HG03135 (cell line): ENCODE results near the gene BLNK.
"Not testable (repeated sequence)": the region's sequence is repeated elsewhere in the genome, so short reads cannot be mapped to it uniquely, and the experiment has no call there.

Experiments
- ATAC-seq: cut with Tn5 transposase; IDR thresholded peaks from one replicate; pipeline ENCODE4 v1.9.1; 2021; ENCODE audit warnings: mild to moderate bottlenecking, moderate library complexity; ENCODE audit not compliant: unreplicated experiment

The BLNK gene

DNA sequence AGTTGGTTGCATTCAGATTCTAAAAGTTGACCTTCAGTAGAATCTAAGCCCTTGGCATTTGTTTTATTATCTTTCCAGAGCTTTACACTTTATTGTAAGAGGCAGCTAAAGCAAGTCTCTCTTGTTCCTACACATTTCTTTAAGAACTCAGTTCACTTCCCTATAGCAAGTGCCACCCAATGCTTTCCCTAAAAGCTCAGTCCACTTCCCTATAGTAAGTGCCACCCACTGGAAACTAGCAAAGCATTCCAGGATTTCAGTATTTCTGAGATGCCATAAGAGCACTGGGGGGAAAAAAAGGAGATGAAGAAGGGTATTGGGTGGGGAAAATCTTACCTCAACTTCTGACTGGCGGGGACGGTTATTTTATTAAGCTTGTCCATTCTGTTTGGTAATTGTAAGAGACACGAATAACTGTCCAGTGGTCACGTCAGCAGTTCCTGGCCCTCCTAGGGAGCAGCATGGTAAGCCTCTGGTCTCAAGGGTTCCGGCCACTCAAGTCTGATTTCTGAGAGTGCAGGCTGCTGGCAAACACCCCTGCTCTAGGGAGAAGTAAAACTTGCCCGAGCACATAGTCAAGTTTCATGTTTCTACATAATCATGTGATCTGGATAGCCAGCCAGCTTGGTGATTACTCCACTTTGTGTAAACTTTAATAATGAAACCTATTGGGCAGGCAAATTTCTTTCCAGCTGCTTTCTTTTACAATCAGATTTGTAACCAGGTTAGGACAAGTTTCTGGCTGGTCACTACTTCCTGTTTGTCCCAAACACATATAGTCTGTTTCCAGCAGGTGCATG is at the start of gene BLNK:
BLNK (minus strand) TSS at position 554 of the 800 bp plus-strand sequence; CDS start at position 383, 171 bp downstream.
- ATAC-seq = peak; percentile 68

DNA sequence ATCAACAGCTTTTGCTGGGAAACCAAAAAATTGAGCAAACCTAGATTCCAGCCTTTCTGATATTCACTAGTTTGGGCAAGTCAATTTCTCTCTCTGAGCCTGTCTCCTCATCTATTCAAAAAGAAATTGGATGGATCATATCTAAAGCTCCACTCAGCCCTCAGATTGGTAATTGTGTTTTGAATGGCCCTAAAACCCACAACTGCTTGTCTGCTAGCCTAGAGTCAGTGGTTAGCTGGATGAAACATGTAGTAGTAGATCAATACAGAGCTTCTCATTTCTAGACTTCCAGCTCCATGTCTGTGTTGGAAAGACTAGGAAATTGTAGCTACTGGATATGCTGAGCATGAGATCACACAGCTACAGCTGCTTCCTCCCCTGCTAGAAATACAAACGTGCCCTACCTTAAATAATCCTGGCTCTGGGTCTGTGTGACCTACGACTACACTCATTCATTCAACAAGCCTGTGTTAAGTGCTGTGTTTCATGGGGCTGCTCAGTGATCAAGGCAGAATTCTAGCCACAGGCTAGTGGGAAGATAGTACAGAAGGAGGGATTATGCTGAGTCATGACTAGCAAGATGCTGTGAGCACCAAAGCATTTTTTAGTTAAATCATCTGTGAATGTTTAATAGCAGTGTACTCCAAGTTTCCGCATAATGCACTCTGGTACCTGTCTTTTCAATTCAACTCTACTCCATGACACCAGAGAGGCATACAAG is 48.5 kb upstream of the BLNK start:
- no peak for ATAC-seq

DNA sequence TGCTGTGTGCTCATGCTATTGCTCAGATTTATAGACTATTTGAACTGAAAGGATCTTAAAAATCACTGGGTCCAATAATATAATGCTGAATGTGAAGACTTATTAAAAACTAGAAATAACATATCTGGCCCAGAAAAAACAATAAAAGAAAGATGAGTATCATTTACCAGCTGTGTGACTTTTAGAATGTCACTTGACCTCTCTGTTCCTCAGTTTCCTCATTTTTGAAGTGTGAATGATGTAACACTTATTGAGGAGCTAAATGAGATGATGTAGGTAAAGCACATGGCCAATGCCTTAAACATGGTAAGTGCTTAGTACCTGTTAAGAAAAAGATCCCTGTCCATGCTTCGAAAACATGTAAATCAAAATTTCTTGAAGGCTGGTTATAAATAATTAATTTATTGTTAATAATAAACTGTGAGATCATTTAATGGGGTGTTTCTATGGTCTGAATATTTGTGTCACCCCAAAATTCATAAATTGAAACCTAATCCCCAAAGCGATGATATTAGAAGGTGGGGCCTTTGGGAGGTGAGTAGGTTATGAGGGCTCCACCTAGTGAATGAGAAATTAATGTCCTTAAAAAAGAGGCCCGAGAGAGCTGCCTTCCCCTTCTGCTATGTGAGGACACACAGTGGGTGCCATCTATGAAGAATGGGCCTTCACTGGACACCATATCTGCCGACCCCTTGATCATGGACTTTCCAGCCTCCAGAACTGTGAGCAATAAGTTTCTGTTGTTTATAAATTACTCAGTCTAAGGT is 45.9 kb upstream of the BLNK start:
- no peak for ATAC-seq

DNA sequence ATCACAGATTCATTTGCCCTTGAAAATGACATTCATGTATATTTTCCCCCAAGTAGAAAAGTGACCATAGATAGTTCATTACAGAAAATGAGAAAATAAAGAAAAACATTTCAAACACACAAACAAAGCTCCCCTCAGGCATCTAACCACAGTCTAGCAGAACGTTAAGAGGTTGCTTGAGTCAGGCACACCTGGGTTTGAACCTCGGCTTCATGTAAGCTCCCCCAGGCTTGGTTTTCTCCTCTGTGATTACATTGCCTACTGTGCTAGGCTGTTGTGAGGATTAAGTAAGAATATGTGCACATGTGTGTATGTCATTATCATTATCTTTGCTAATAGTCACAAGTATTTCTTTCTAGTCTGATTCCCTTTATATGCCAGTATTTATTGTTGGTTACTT is 42.0 kb upstream of the BLNK start:
- ATAC-seq = no peak

DNA sequence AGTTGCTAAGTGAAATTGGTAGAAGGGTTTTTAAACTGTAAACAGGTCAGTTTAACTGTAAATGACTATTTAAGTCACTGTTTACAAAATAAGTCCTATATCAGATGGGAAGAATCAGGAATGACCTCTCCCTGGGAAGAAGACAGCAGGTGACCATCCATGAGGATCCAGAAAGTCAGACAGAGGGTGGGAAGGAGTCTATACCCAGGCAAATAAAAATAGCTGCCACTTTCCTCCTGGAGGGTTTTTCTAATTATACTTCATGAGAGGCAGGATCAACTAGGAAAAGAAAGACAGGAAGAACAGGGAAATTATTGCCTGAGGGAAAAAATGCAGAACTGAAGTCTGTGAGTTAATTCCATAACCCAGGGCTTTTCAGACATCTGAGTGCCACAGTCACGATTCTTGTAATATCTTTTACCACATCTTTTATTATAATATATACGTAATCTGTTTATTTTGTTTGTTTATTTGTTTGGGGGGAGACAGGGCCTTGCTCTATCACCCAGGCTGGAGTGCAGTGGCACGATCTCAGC is 39.9 kb upstream of the BLNK start:
- no peak for ATAC-seq

DNA sequence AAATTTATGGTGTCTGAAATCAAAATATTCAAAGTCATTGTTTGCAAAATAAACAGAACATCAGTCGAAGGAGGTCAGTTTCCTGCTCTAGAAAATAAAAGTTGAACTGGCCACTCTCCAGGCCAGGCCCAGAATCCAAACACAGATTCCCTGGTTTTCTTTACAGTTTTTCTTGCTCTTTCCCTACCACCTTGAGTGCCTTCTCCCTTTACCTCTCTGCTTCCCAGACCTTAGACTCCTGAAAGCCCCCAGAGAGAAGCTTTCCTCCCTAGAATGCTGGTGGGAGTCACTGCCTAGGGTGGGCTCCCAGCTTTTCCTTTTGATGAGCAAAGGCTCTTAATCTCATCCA is 38.9 kb upstream of the BLNK start:
- no peak for ATAC-seq

DNA sequence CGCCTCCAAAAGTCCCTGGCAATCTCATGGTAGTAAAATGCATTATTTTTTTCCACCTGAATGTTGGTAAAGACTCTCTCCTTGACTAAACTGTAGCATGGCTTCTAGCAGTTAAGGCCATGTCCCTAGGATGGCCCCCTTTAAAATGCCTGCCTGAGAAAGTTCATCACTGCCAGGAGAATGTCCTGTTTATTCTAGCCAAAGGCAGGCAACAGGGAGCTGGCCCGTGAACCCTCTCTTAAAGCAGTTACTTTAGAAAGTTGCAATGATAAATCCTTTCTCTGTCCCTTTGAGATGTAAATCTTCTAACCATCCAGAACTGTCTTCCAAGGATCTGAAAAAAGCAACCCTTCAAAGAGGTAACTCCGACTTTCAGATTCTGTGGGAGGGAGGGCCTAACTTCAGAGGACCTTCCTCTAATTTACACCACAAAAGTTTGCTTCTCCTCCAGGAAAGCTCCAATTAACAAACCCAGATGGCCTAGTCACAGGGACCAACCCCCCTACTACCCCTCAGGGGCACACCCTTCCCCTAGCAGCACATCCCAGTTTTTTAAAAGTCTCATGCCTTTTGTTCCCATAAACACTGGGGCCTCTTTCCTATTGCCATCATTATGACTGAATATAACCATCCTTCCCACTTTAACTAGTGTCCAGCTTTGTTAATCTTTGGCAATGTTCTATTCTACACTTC is 38.4 kb upstream of the BLNK start:
- no peak for ATAC-seq

DNA sequence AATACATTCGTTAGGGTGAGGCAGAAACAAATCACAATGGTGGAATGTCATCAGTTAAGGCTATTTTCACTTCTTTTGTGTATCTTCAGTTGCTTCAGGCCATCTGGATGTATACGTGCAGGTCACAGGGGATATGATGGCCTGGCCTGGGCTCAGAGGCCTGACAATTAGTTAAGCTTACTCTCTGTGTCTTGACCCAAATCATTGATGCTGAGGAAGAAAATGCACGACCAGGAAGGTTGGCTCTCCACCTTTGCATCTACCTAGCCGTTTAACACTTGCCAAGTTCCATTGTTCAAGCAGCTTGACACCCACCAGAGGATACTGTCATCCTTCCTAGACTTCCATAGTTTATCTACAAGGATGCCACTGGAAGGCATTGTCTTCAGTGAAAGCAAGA is 37.5 kb upstream of the BLNK start:
- not testable (repeated sequence) for ATAC-seq

DNA sequence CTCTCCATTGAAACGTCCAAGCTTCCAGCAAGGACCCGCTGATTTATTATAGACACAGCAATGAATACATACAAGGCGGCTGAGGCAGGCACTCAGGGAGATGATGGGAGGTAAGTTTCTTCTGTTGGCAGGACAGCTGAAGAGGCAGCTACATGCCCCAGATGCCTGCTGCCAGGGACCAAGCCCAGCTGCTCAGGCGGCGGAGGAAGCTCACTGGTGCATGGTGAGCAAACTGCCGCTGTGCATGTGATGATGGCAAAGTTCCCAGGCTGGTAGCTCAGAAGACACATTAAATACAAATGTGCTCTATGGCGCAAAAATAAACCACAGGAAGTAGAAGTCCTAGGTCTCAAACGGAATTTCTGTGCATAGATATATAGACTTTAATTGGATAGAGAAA is 35.1 kb upstream of the BLNK start:
- no peak for ATAC-seq

DNA sequence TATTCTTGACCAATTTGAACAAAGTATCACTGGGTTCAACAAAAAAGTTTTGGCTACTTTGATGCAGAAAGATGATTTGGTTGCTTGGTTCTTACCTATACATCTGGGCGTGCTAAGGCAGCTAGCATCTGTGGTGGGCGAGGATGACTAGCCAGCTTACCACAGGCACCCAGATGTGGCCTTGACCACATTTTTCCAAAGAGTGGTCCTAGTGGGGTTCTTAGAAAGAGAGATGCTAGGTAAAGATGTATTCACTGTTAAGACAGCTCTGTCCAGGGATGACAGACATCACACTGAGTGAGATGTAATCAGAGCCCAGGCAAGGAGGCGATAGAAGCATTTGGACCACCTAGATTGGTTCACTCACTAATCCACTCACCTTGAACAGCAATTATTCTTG is 33.6 kb upstream of the BLNK start:
- no peak for ATAC-seq

DNA sequence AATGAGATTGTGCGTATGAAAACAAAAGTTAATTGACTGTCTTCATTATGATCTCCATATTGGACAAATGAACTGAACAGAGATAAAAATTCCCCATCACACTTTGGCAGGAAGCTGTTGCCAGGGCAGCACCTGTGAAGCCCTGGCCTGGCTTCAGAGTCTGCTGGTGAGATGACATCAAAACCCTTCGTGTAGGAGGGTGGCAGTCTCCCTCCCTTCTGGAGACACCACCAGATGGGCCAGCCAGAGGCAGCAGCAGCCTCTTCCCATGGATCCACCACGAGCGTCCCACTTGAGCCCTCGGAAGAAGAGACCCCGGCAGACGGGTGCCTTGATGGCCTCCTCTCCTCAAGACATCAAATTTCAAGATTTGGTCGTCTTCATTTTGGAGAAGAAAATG is 32.9 kb upstream of the BLNK start, which contains the start of gene DNTT:
DNTT (plus strand) TSS at position 205 of the 400 bp plus-strand sequence; CDS start at position 269, 64 bp downstream.
- no peak for ATAC-seq

DNA sequence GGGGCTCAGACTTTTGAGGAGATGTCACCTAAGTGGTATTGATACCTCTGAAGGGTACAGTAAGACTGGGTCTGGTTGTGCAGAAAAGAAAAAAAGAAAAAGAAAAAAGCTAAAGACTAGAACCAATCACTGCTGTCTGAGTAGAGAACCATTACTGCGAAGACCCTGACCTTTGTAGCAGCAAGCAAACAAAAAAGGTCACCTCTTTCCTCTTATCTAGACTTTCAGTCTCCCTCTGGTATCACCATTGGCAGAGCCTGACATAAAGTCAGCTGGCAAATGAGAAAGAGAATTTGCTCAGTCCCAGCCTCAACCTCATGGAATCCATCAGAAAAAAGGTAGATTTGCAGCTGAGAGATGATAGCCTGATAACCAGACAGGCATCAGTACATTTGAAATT is 30.2 kb upstream of the BLNK start:
- ATAC-seq = no peak

DNA sequence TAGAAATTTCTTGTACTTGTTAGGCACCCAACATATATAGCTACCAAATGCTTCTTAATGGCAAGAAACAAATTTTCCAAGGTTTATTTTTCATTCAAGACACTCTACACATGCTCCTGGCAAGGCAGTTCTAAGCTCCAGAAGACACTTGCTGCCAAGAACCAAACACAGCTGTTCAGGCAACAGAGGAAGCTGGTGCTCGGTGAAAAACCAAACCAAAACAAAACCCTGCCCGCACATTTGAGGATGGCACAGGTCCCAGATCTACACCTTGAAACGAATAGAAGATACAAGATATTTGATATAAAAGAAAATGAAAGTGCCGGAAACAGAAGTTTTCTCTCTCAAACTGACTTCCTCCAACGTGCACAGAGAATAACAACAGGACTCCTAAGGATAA is 28.0 kb upstream of the BLNK start:
- no peak for ATAC-seq

DNA sequence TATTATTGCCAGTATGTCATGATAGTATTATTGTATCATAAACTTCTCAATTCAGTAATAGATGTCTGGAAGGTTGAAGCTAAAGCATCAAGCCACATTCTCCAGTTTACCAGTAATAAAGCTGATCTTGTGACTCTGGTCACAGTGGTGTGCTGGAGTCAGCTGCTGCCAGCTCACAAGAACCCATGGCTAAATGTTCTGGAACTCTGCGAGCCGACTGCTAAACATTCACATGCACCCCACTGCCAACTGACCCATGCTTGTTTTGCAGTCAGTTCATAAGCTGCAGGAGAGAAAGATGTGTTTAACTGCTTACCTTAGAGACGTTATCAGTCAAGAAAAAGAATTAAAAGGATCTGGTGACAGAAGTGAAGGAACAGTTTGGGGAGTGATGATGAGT is 27.0 kb upstream of the BLNK start:
- no peak for ATAC-seq

DNA sequence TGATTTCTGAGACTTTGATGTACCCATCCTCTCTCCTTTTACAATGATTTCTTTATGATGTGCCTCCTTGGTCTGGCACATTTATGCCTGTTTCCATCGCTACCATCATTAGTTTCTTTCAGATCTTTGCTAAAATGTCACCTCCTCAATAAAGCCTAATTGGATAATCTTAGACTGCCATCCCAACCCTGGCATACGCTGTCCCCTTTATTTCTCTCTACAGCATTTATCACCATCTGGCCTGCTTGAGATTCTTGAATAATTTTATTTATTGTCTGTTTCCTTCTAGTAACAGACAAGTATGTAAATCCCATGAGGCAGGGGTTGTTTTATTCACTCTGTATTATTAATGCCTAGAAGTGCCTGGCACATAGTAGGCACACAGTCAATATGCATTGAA is 26.1 kb upstream of the BLNK start:
- ATAC-seq = no peak

DNA sequence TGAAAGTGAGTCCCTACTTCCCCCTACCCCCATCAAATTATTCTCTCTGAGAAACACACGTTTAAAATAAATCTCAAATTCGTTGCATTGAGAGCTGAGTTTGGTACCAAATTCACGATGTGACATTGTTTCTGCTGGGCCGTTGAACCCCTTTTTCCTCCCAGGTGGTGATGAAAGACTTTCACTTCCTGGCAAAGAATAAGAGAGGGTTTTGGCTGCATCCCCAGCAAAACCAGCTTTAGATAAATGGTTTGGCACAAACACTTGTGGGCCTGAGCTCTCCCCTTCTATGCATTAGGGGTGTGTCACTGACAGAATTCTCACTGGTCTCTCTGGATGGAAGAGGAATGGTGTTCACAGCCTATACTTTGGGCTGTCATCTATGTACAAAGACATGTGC is 24.1 kb upstream of the BLNK start:
- no peak for ATAC-seq

DNA sequence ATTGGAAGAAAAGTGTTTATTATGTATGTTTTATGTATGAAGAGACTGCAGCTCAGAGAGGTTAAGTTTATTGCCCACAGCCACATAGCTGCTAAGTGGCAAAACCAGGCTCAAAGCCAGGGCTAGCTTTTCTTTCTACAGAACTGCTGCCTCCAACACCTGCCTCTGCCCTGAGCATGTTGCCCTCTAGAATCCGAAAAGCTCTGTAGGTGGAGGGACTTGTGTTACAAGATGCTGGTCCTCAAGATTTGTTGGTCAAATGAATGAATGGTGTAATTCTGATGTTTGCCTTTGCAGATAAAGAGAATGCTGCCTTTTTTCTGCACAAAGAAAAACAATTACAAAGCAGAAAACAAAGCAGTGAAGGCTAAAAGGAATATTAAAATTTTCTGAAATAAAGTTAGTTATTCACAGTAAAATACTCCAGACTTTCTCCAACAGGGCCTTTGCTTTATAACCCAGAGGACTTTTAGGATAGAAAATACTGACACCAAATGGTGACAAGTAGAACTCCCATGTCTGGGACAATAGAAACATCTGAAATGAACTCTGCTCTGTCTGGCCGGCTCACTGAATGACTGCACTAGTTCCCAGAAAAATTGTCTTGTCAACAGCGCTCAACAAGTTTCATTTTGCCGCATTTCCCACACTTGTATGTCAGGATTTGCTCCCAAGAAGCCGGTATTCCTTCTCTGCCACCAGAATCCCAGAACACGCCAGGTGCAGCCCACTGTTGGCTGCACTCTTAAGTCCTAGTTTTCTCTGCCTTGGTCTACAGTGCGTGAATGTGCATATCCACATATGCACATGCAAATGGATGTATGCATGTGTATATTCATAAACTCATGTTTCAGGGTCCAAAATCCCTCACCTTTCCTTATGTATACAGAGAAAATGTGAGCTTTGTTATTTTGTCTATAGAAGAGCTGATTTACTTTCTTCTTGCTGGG is 21.9 kb upstream of the BLNK start:
- no peak for ATAC-seq

DNA sequence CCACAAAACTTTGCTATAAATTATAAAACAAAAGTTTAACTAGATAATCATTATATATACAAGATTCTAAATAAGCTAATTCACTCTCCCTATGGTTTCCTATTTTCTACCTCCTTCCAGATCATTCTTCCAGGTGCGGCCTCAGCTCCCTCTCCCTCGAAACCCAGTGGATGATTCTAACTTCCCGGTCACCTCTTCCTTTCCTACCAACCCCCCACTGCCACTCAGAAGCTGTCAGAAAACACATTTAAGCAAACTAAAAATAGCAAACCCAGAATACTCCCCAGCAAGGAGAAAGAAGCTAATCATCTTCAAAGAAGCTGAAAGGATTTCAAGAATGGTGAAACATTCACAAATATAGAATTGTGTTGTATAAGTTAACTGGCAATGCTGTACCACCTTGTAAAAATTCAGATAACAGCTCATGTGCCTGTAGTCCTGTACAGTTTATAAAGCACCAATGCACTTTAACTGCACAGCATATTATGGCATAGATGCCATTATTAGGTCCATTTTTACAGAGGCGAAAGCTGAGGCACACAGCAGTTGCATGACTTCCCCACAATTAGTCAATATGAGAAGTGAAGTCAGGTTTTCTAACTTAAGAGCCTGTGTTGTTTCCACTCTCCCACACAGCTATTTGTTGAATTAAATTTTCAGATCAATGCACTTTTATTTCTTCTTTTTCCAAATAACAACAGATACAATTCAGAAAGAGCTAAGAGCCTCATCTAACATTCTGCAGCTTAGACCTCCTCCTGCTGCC is 19.2 kb upstream of the BLNK start:
- no peak for ATAC-seq
